ENCODE results near the gene EIPR1.

EIPR1 gene

DNA sequence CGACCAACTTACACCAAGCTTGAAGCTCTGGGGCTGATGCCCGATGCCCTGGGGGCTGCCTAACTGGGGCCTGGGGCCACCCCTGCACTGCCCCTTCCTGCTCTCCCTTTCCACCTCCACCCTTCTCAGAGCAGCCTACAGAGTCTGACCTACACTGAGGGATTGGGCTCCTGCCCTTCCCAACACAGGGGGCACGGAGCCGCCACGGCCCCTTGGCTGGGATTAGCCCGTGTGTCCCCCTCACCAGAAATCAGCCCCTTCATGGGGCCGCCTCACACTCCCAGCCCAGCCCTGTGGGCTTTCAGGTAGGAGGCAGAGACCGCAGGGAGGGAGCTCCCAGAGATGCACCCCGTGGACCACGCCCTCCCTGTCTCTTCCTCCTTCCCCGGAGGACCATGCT lies 198.0 kb downstream of the EIPR1 start:
- Histone ChIP-seq H3K9ac (ENCODE audit: low read length) (no peak overlapping the region), H3K4me1 (ENCODE audit: control insufficient read depth, insufficient read depth, low read length) (no peaks in the 10 kb centered on the region), H3K27me3 (ENCODE audit: control insufficient read depth, insufficient read depth, low read length) (no peaks in the 10 kb centered on the region), H3K36me3 (ENCODE audit: control insufficient read depth, insufficient read depth, low read length) (no peaks in the 10 kb centered on the region), H3K9me3 (ENCODE audit: control insufficient read depth, low read length) (no peaks in the 10 kb centered on the region), H3K4me3 (ENCODE audit: low read length) (no peak overlapping the region)

DNA sequence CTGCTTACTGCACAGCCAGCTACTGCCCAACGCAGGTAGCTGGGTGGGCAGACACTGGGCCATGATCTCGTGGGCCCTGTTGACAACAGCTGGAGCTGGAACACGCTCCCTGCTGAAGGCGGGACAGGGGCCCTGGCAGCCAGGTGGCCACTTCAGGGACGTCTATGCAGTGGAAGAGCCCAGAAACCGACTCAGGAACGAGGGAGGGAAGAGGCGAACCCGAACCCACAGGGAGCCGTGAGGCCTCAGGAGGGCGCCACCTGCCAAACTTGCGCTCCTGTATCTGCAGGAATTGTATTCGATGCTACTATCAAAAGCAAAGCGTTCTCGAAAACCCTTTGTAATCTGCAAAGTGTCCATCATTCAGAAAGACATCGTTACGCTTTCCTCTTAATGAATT lies 198.4 kb downstream of the EIPR1 start:
- Histone ChIP-seq H3K9me3 (ENCODE audit: control insufficient read depth, low read length) (no peaks in the 10 kb centered on the region), H3K4me1 (ENCODE audit: control insufficient read depth, insufficient read depth, low read length) (no peaks in the 10 kb centered on the region), H3K4me3 (ENCODE audit: low read length) (no peak overlapping the region), H3K36me3 (ENCODE audit: control insufficient read depth, insufficient read depth, low read length) (no peaks in the 10 kb centered on the region), H3K27me3 (ENCODE audit: control insufficient read depth, insufficient read depth, low read length) (no peaks in the 10 kb centered on the region), H3K9ac (ENCODE audit: low read length) (no peak overlapping the region)

DNA sequence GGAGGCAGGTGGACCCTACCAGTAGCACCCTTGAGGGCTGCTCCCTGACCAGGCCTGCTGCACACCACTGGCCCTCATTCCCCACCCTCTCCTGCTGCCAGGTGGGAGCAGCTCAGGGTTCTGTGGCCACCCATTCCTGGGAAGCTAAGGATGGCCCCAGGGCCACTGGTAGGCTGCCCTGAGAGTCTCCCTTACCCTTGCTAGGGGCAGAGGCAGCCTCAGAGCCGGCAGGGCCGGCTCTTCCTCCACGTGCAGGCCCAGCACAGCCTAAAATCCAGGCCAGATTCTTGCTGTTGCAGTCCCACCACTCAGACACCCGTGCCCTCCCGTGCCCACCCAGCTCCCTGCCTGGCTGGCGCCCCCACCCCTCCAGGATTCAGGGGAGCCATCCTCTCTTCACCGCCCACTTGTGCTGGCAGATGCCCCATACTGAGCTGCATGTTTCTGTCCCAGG lies 199.0 kb downstream of the EIPR1 start:
- Histone ChIP-seq H3K27me3 (ENCODE audit: control insufficient read depth, insufficient read depth, low read length) (no peaks in the 10 kb centered on the region), H3K36me3 (ENCODE audit: control insufficient read depth, insufficient read depth, low read length) (no peaks in the 10 kb centered on the region), H3K9ac (ENCODE audit: low read length) (no peak overlapping the region), H3K4me3 (ENCODE audit: low read length) (no peak overlapping the region), H3K4me1 (ENCODE audit: control insufficient read depth, insufficient read depth, low read length) (no peaks in the 10 kb centered on the region), H3K9me3 (ENCODE audit: control insufficient read depth, low read length) (no peaks in the 10 kb centered on the region)

DNA sequence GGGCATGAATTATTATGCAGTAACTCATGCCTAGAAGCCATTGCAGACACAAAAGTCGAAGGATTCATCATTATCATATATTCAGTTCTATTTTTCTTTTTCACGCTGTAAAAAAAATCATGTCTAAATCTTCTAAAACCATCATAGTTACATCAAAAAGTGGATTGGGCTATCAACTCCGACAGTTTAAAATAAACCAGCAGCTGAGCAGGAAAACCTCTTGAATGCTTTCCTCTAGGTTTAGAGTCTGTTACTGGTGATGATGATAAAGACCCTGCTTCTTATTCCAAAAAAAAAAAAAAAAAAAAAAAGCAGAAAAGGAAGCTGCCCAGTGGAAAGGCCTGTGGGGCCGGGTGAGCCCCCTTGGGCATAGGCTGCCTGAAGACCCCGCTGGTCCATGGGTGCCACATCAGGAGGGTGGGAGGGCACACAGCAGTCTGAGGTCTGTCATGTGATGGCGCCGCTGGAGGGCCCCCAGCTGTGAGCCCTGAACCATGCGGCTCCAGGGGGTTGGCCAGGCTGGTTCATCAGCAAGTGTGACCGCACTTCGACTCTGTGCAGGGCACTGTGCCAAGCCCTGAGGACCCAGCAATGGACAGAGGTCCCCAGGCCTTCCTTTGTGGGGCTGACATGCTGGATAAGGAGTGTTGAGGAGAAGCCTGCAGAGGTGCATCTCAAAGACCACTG lies 199.6 kb downstream of the EIPR1 start:
- H3K27me3 ChIP-seq (ENCODE audit: control insufficient read depth, insufficient read depth, low read length): no peaks in the 10 kb centered on the region

DNA sequence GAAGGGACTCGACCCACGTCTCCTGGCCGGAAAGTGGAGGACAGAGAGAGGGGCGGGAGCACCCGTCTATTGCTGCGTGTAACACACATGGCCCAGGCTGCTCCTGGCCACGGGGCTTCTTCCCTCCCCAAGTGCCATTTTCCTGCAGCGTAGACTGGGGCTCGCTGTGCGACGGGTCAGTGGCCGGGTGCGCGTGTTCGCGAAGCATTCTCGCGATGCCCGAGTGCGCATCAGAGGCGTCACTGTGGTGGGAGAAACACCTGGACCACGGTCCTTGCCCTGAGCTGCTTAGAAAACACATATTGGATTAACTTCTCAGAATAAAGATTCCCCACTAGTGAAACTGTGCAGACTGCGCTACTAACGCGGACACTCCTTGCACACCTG lies 200.8 kb downstream of the EIPR1 start:
- H3K4me1 ChIP-seq (ENCODE audit: control insufficient read depth, insufficient read depth, low read length): peaks cover 6% of the 10 kb centered on the region
- no peaks in the 10 kb centered on the region for H3K9me3 ChIP-seq (ENCODE audit: control insufficient read depth, low read length)
- no peak overlapping the region for H3K9ac ChIP-seq (ENCODE audit: low read length)
- no peaks in the 10 kb centered on the region for H3K27me3 ChIP-seq (ENCODE audit: control insufficient read depth, insufficient read depth, low read length)
- H3K36me3 ChIP-seq (ENCODE audit: control insufficient read depth, insufficient read depth, low read length): no peaks in the 10 kb centered on the region
- H3K4me3 ChIP-seq (ENCODE audit: low read length): no peak overlapping the region

More for the DNA sequence above, 199.6 kb downstream of the EIPR1 start:
- Histone ChIP-seq H3K36me3 (ENCODE audit: control insufficient read depth, insufficient read depth, low read length) (no peaks in the 10 kb centered on the region), H3K4me1 (ENCODE audit: control insufficient read depth, insufficient read depth, low read length) (peaks cover under 1% of the 10 kb centered on the region), H3K9me3 (ENCODE audit: control insufficient read depth, low read length) (no peaks in the 10 kb centered on the region), H3K9ac (ENCODE audit: low read length) (no peak overlapping the region), H3K4me3 (ENCODE audit: low read length) (no peak overlapping the region)

DNA sequence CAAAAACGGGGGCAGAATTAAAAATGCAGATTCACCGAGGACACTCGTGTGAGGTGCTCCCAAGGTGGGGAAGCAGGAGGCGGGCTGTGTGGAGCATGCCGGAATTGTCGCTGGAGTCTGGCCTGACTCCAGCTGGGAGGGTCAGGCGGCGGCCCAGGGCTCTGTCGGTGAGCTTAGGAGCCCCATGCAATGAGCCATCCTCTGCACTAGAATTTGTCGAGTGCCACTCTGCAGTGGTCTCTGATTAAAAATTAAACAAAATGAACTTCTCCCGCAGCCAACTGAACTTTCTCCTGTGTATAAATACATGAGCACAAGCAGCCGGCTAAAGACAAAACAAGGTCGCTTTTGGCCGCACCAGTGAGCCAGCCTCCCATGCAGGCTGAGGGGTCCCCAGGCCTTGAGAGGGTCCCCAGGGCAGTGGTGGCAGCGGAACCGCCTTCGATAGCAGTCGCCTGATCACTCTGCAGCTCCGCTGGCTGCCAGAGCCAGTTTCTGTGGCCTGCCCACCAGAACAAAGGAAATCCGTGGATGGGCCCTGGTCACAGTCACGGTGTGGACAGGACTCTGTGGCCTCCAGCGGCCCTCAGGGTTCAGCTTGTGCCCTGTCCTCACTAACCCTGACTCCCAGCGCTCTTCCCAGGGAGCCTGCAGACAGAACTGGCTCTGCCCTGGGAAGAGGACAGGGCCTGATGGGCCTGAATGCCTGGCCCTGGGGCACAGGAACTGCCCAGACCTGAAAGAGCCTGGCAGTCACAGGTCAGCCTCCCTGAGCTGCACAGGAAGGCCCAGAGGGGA lies 201.3 kb downstream of the EIPR1 start:
- Histone ChIP-seq H3K9me3 (ENCODE audit: control insufficient read depth, low read length) (no peaks in the 10 kb centered on the region), H3K4me1 (ENCODE audit: control insufficient read depth, insufficient read depth, low read length) (peaks cover 6% of the 10 kb centered on the region), H3K36me3 (ENCODE audit: control insufficient read depth, insufficient read depth, low read length) (no peaks in the 10 kb centered on the region), H3K9ac (ENCODE audit: low read length) (no peak overlapping the region), H3K27me3 (ENCODE audit: control insufficient read depth, insufficient read depth, low read length) (no peaks in the 10 kb centered on the region), H3K4me3 (ENCODE audit: low read length) (no peak overlapping the region)

DNA sequence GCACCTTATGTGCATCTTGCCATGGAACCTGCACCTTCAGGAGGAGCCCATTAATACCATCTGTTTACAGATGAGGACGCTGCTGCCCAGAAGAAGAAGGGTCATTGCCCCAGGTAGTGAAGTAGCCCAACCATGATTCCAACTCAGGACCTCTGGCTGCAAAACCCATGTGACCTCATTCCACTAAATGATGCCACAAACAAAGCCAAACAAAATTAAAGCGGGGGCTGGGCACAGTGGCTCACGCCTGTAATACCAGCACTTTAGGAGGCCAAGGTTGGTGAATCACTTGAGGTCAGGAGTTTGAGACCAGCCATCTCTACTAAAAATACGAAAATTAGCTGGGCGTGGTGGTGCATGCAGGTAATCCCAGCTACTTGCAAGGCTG lies 202.1 kb downstream of the EIPR1 start:
- Histone ChIP-seq H3K27me3 (ENCODE audit: control insufficient read depth, insufficient read depth, low read length) (no peaks in the 10 kb centered on the region), H3K4me3 (ENCODE audit: low read length) (no peak overlapping the region), H3K4me1 (ENCODE audit: control insufficient read depth, insufficient read depth, low read length) (peaks cover 6% of the 10 kb centered on the region), H3K9me3 (ENCODE audit: control insufficient read depth, low read length) (no peaks in the 10 kb centered on the region), H3K36me3 (ENCODE audit: control insufficient read depth, insufficient read depth, low read length) (no peaks in the 10 kb centered on the region), H3K9ac (ENCODE audit: low read length) (no peak overlapping the region)

DNA sequence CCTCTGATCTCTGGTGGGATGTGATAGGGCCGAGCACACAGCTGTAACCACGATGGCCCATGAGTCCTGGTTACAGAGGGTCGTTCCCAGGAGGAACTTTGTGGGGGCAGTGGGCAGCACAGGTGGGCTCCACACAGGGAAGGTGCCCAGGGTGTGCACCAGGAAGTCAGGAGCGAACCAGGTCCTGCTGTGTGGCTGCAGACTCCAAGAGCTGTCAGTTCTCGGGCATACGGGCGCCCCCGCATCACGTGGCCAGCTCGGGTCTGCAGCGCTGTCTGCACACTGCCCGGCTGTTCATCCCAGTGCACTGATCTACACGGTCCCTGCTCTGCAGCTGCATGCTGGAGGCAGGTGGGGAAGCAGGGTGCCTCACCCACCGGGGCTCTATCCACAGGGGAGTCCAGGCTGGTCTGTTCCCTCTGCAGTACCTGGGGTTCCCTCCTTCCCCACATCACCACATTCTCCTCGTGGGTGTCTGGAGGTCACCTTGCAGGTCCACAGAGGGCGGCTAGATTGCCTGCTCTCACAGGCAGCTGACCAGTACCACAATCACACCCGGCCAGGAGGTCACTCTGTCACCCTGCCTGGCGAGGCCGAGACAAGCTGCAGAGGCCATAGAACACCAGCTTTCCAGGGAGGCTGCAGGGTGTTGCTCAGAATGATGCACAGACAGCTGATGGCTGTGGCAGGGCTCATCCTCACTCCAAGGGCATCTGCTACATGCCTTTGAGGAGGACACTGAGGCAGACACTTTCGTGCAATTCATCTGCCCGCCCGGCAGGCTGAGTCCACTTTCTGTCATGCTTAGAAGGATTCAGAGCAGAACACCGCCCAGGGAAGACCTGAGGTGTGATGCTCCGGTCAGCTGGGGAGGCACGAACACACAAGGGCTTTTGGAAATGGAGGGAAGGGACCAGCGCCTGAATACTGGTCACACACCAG lies 202.7 kb downstream of the EIPR1 start:
- Histone ChIP-seq H3K36me3 (ENCODE audit: control insufficient read depth, insufficient read depth, low read length) (no peaks in the 10 kb centered on the region), H3K9me3 (ENCODE audit: control insufficient read depth, low read length) (no peaks in the 10 kb centered on the region), H3K4me3 (ENCODE audit: low read length) (no peak overlapping the region), H3K9ac (ENCODE audit: low read length) (no peak overlapping the region), H3K4me1 (ENCODE audit: control insufficient read depth, insufficient read depth, low read length) (peaks cover 6% of the 10 kb centered on the region), H3K27me3 (ENCODE audit: control insufficient read depth, insufficient read depth, low read length) (no peaks in the 10 kb centered on the region)

DNA sequence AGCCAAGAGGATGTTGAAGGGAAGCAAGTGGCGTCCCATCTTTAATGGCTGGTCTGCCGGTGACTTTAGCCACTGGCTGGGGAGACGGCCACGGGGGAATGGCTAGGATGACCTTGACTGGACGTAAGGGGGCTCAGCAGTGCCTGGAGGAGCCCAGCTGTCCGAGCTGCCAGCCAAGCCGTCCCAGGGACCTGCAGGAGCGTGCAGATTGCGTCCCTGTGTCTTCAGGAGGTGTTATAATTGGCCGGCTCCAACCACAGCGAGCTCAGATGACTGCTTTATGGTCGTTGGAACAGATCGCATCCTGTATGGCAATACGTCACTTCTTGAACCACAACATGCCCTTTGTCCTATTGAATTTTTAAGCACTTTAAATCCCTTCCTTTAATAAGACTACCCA lies 204.6 kb downstream of the EIPR1 start:
- H3K4me3 ChIP-seq (ENCODE audit: low read length): no peak overlapping the region
- no peaks in the 10 kb centered on the region for H3K27me3 ChIP-seq (ENCODE audit: control insufficient read depth, insufficient read depth, low read length)
- no peaks in the 10 kb centered on the region for H3K36me3 ChIP-seq (ENCODE audit: control insufficient read depth, insufficient read depth, low read length)
- no peak overlapping the region for H3K9ac ChIP-seq (ENCODE audit: low read length)
- no peaks in the 10 kb centered on the region for H3K9me3 ChIP-seq (ENCODE audit: control insufficient read depth, low read length)
- H3K4me1 ChIP-seq (ENCODE audit: control insufficient read depth, insufficient read depth, low read length): peaks cover 6% of the 10 kb centered on the region

DNA sequence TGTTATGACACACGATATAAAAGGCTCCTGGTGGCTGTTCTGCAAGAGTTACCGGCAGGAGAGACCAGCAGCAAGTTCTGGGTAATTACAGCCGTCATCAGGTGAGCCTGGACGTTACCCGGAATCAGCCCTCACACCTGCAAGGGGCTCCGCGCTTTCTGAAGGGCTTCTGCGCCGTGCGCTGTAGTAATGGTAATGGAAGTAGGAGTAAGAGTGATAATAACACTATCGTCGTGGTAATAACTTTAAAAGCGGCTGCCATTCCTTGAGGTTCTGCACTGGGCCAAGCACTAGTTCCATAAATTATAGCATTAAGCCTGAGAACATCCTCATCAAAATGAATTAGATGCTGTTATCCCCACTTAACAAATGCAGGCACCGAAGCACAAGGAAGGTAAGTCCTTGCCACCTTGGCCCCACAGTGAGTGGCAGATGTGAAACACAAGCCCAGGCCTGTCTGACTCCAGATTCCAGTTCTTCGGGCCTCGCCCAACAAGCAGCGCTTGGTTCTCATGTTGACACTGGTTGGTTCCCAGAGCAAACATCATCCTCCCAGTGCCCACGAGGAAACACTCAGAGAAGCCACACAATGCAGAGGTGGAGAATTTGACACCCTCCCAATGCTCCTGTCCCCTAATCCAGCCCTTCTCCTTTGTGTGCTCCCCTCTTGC lies 205.2 kb downstream of the EIPR1 start:
- Histone ChIP-seq H3K4me1 (ENCODE audit: control insufficient read depth, insufficient read depth, low read length) (peaks cover 6% of the 10 kb centered on the region), H3K4me3 (ENCODE audit: low read length) (no peak overlapping the region), H3K27me3 (ENCODE audit: control insufficient read depth, insufficient read depth, low read length) (no peaks in the 10 kb centered on the region), H3K9ac (ENCODE audit: low read length) (no peak overlapping the region), H3K9me3 (ENCODE audit: control insufficient read depth, low read length) (no peaks in the 10 kb centered on the region), H3K36me3 (ENCODE audit: control insufficient read depth, insufficient read depth, low read length) (no peaks in the 10 kb centered on the region)

DNA sequence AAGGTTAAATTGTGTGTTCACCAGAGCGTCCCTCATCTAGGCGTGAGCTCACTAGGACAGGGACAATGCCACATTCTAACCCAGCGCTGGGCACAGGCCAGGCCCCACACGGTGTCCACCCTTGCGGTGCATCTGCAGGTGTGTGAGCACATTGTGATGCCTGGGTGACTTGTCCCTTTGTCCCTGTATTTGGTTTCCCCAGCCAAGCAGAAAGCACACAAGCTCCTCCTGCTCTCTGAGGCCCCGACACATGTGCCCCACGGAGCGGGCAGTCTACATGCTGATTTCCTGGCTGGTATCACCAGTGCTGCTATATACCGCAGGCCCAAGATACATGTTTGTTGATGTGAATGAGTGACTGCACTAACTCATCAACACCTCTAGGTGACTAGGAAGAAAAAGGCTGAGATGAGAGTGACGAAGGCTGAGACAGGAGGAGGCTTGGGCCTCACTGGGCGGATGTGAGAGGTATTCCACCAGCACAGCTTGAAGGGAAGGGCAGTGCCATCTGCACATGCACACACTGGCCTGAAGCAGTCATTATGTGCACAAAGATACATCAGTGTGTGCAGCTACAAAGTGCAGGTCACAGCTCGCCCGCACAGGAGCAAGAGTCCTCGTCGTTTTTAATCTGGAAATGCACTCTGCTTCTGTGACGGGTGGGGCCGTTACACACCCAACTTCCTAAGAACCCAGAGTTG lies 205.9 kb downstream of the EIPR1 start:
- H3K9me3 ChIP-seq (ENCODE audit: control insufficient read depth, low read length): no peaks in the 10 kb centered on the region
- H3K27me3 ChIP-seq (ENCODE audit: control insufficient read depth, insufficient read depth, low read length): no peaks in the 10 kb centered on the region
- H3K9ac ChIP-seq (ENCODE audit: low read length): no peak overlapping the region
- no peak overlapping the region for H3K4me3 ChIP-seq (ENCODE audit: low read length)
- H3K36me3 ChIP-seq (ENCODE audit: control insufficient read depth, insufficient read depth, low read length): no peaks in the 10 kb centered on the region
- peaks cover 6% of the 10 kb centered on the region for H3K4me1 ChIP-seq (ENCODE audit: control insufficient read depth, insufficient read depth, low read length)

All from mucosa of stomach (tissue), 1 donor.